ENCODE data around the gene C19orf25. TPM values are rescaled to one million over a fixed set of nuclear protein-coding genes. Genes with fewer than 3 reads are reported as not detected.
A peak's percentile ranks its signal among the peaks of the same experiment; 100 is the strongest.

C19orf25 gene
- total RNA-seq, 4 donors from 2014 or later, result 21.6 to 43.6 (median 29.8) TPM

- Histone ChIP-seq H3K4me3 (no peak overlapping the region), H3K4me1 (peaks cover 19 to 60% (median 54%) of the 10 kb centered on the region in 4 donors)
These were observed 28.0 kb downstream of the C19orf25 start for GRCh38 chr19:1450735-1451731.

GRCh38 chr19:1449467-1450442 lies 29.3 kb downstream of the C19orf25 start, which contains the start of gene APC2:
Gene APC2 (plus strand): TSS chr19:1450121. CDS start chr19:1453002, 2,881 bp downstream.
- Histone ChIP-seq H3K9me3 (no peaks in the 10 kb centered on the region), H3K27ac (replicated peaks in 1 of 4) (no peak within 1 kb of the TSS), H3K27me3 (peaks cover 13 to 97% (median 88%) of the 10 kb centered on the region in 4 donors), H3K4me1 (peaks cover 25 to 61% (median 54%) of the 10 kb centered on the region in 4 donors), H3K4me3 (peak within 1 kb of the TSS in 1 of 4 donors; percentile 9), H3K36me3 (no peaks in the 10 kb centered on the region)
- DNase-seq (ENCODE audit: extremely low spot score), result no peak
- TF ChIP-seq POLR2A (IDR thresholded peaks at IDR 0.05; ENCODE audit: low read depth) (no peak), POLR2AphosphoS5 (IDR thresholded peaks at IDR 0.05) (no peak), CTCF (IDR thresholded peaks at IDR 0.05) (no peak), EP300 (IDR thresholded peaks at IDR 0.05) (no peak)
- intact Hi-C loops (cut with DNase I), result loop anchor here (10.0 kb wide), 1 partner anchor 65 kb away; the partner anchor contains the start of gene ADAMTSL5
- WGBS, result 10% methylated on average over 7 of the region's 74 CpGs

More at GRCh38 chr19:1450735-1451731, 28.0 kb downstream of the C19orf25 start:
- H3K9me3 ChIP-seq, result no peaks in the 10 kb centered on the region
- intact Hi-C loops (cut with DNase I), result no loop called here
- 65% methylated on average over 18 of the region's 22 CpGs for WGBS
- H3K36me3 ChIP-seq, result no peaks in the 10 kb centered on the region
- DNase-seq (ENCODE audit: extremely low spot score), result no peak
- H3K27ac ChIP-seq (replicated peaks in 1 of 4), result no peak overlapping the region
- no peak for TF ChIP-seq POLR2A (IDR thresholded peaks at IDR 0.05; ENCODE audit: low read depth)
- TF ChIP-seq CTCF (IDR thresholded peaks at IDR 0.05), result no peak
- TF ChIP-seq POLR2AphosphoS5 (IDR thresholded peaks at IDR 0.05), result no peak
- no peak for TF ChIP-seq EP300 (IDR thresholded peaks at IDR 0.05)
- H3K27me3 ChIP-seq, result peaks cover 13 to 100% (median 92%) of the 10 kb centered on the region in 4 donors

GRCh38 chr19:1447944-1448343 lies 31.1 kb downstream of the C19orf25 start:
- Histone ChIP-seq H3K27me3 (peaks cover 13 to 78% (median 73%) of the 10 kb centered on the region in 4 donors), H3K4me1 (peaks cover 25 to 50% (median 45%) of the 10 kb centered on the region in 4 donors), H3K4me3 (no peak overlapping the region), H3K36me3 (peaks cover 0 to under 1% (median under 1%) of the 10 kb centered on the region in 4 donors), H3K9me3 (no peaks in the 10 kb centered on the region), H3K27ac (replicated peaks in 1 of 4) (no peak overlapping the region)
- 87% methylated on average over 9 of the region's 9 CpGs for WGBS
- TF ChIP-seq POLR2A (IDR thresholded peaks at IDR 0.05; ENCODE audit: low read depth) (no peak), EP300 (IDR thresholded peaks at IDR 0.05) (no peak), CTCF (IDR thresholded peaks at IDR 0.05) (no peak), POLR2AphosphoS5 (IDR thresholded peaks at IDR 0.05) (no peak)
- DNase-seq (ENCODE audit: extremely low spot score), result no peak
- intact Hi-C loops (cut with DNase I), result loop anchor here (10.0 kb wide), 1 partner anchor 67 kb away; the partner anchor contains the start of gene ADAMTSL5

GRCh38 chr19:1447504-1447903 lies 31.5 kb downstream of the C19orf25 start:
- H3K4me3 ChIP-seq, result no peak overlapping the region
- H3K4me1 ChIP-seq, result peaks cover 25 to 47% (median 41%) of the 10 kb centered on the region in 4 donors
- intact Hi-C loops (cut with DNase I), result loop anchor here (10.0 kb wide), 1 partner anchor 67 kb away; the partner anchor contains the start of gene ADAMTSL5
- no peak overlapping the region for H3K27ac ChIP-seq (replicated peaks in 1 of 4)
- TF ChIP-seq POLR2A (IDR thresholded peaks at IDR 0.05; ENCODE audit: low read depth) (no peak), POLR2AphosphoS5 (IDR thresholded peaks at IDR 0.05) (no peak), EP300 (IDR thresholded peaks at IDR 0.05) (no peak), CTCF (IDR thresholded peaks at IDR 0.05) (no peak)
- 50% methylated on average over 4 of the region's 4 CpGs for WGBS
- H3K27me3 ChIP-seq, result peaks cover 13 to 74% (median 68%) of the 10 kb centered on the region in 4 donors
- H3K36me3 ChIP-seq, result peaks cover 0 to 5% (median 4%) of the 10 kb centered on the region in 4 donors
- DNase-seq (ENCODE audit: extremely low spot score), result no peak
- no peaks in the 10 kb centered on the region for H3K9me3 ChIP-seq

Data from esophagus muscularis mucosa (tissue), 4 donors.